Thyroid gland (tissue), 4 donors: ENCODE results near the gene TMEM69.

Source experiments
- CTCF ChIP-seq, 6 experiments: fragments of 200-600 bp in 3 of 6; fragments of 450-650 bp in 3 of 6; sonication (generic) in 3 of 6; IDR thresholded peaks; one replicate each; pipeline ENCODE4 v1.5.1; 2016 to 2019; ENCODE audit warnings: antibody characterized with exemption in 6 of 6, mild to moderate bottlenecking in 2 of 6, inconsistent platforms in 1 of 6, moderate library complexity in 1 of 6
- POLR2A ChIP-seq, 2 donors: fragments of 450-650 bp; IDR thresholded peaks; one replicate each; pipeline ENCODE4 v1.6.1; 2017; ENCODE audit warnings: antibody characterized with exemption in 2 of 2, mild to moderate bottlenecking in 2 of 2, moderate library complexity in 1 of 2

DNA sequence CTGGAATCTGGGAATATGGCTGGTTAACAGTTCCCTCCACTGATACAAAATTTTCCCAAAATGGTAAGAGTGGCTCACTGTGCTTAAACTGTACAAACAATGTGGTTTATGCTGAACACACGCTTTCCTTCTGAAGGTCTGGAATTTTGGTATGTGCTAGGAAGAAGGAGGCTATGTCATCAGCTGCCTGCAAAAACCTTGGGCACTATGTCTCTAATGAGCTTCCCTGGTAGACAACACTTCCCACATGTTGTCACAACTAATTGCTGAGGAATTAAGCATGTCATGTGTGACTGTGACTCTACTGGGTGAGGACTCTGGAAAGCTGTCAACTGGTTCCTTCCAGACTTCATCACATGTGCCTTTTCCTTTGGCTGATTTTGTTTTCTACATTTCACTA lies 33.2 kb downstream of the TMEM69 start:
- TF ChIP-seq POLR2A (IDR thresholded peaks at IDR 0.05) (no peak), CTCF (IDR thresholded peaks at IDR 0.05) (no peak)
